Left colon (tissue), 2 donors: ENCODE measurements around the gene SPDYE9. TPM values are rescaled to one million over a fixed set of nuclear protein-coding genes. Genes with fewer than 3 reads are reported as not detected.
A peak's percentile ranks its signal among the peaks of the same experiment; 100 is the strongest.
"Not testable (repeated sequence)": the region's sequence is repeated elsewhere in the genome, so short reads cannot be mapped to it uniquely, and the experiment has no call there.

Experiments
- ATAC-seq: fragments of 200-7000 bp; cut with Tn5 transposase; one replicate; pipeline ENCODE4 v1.9.1; 2020; ENCODE audit warnings: mild to moderate bottlenecking, moderate library complexity
- DNase-seq, 2 donors: peaks; one replicate each; pipeline ENCODE4 v3.0.0-alpha.2; 2020
- intact Hi-C, 2 donors: fragments of 100-400 bp; cut with DNase I in 1 of 2; cut with micrococcal nuclease in 1 of 2; formaldehyde crosslinking; loops; one replicate each; pipeline versions ENCODE4 v1.11.2 to v1.14.0; 2022; cut with DNase I, micrococcal nuclease
- long read RNA-seq: library from polyadenylated mRNA; unstranded; transcript quantifications from one replicate; pipeline ENCODE4 v2.0.0, GENCODE V29; 2021
- total RNA-seq, 2 donors: library from RNA; stranded (reverse); fragmentation: NEBNext Ultra II Directional; extraction: Animal tissue kit (Norgen Biotek cat#: 25700); gene quantifications; one replicate each; pipeline ENCODE4 v1.2.1, GENCODE V29; 2021
- donor health status: DM: no; HTN: no; CAD: no.
- donor health status: DM: yes; HTN: yes; CAD: no.

The SPDYE9 gene
- total RNA-seq: not detected
- long read RNA-seq, partial matches to known transcripts: 0 of 6 reads
- long read RNA-seq, other reads (novel, unspliced or antisense): 6 of 6 reads

- DNase-seq, intact Hi-C loops, ATAC-seq: not testable (repeated sequence)
Measured at GRCh38 chr7:73085938-73086337, at the start of gene SPDYE9. Gene SPDYE9 (minus strand): TSS chr7:73086038. CDS start chr7:73084238, 1,800 bp downstream.

- intact Hi-C loops, DNase-seq, ATAC-seq: not testable (repeated sequence)
Measured at GRCh38 chr7:73134866-73135265, 49.0 kb upstream of the SPDYE9 start.

- intact Hi-C loops, ATAC-seq, DNase-seq: not testable (repeated sequence)
Measured at GRCh38 chr7:73132651-73133217, 46.9 kb upstream of the SPDYE9 start.

- ATAC-seq, intact Hi-C loops, DNase-seq: not testable (repeated sequence)
Measured at GRCh38 chr7:73130612-73131011, 44.8 kb upstream of the SPDYE9 start.

- ATAC-seq: peak; percentile 75
- DNase-seq, intact Hi-C loops: not testable (repeated sequence)
Measured at GRCh38 chr7:73124126-73124525, 38.3 kb upstream of the SPDYE9 start.

- DNase-seq, intact Hi-C loops: not testable (repeated sequence)
- ATAC-seq: peak; percentile 50
Measured at GRCh38 chr7:73122778-73123447, 37.1 kb upstream of the SPDYE9 start.

- ATAC-seq, DNase-seq, intact Hi-C loops: not testable (repeated sequence)
Measured at GRCh38 chr7:73118155-73118554, 32.3 kb upstream of the SPDYE9 start.

- DNase-seq, intact Hi-C loops, ATAC-seq: not testable (repeated sequence)
Measured at GRCh38 chr7:73057811-73058210, 28.0 kb downstream of the SPDYE9 start, which contains the start of gene SPDYE11. Gene SPDYE11 (minus strand): TSS chr7:73057911. CDS start chr7:73056111, 1,800 bp downstream.

- ATAC-seq, DNase-seq, intact Hi-C loops: not testable (repeated sequence)
Measured at GRCh38 chr7:73029666-73030065, 56.2 kb downstream of the SPDYE9 start, which contains the start of gene SPDYE8. Gene SPDYE8 (minus strand): TSS chr7:73029766. CDS start chr7:73027966, 1,800 bp downstream.

Other genes starting within 250 kb of the SPDYE9 start
- 10 to 100 TPM; 27.5 to 37.7 TPM for gene POM121, start 160.9 kb downstream of the SPDYE9 start, total RNA-seq
- gene TRIM74, start 116.6 kb downstream of the SPDYE9 start, total RNA-seq: under 1 TPM in 1 of 2 donors, not detected in 1; 0.58 TPM
- gene SPDYE8, start 56.3 kb downstream of the SPDYE9 start, total RNA-seq: not detected
- not detected for gene SPDYE11, start 28.1 kb downstream of the SPDYE9 start, total RNA-seq
- gene NSUN5, start 222.8 kb upstream of the SPDYE9 start, total RNA-seq: 10 to 100 TPM; 20.7 to 24.1 TPM
- under 1 TPM in 1 of 2 donors, not detected in 1; 0.28 TPM for gene TRIM50, start 242.0 kb upstream of the SPDYE9 start, total RNA-seq
- gene FKBP6, start 242.1 kb upstream of the SPDYE9 start, total RNA-seq: not detected